Smooth muscle cell (in vitro differentiated cells): ENCODE results near the gene INSIG1. TPM values are rescaled to one million over a fixed set of nuclear protein-coding genes. Genes with fewer than 3 reads are reported as not detected.

Experiments used
- DNase-seq: peaks from one replicate; lab custom pipeline; 2025; ENCODE audit not compliant: unreplicated experiment; lab: John Stamatoyannopoulos, UW
- H2AFZ ChIP-seq: fragments of 200-600 bp; sonication (generic); 2 replicates; pipeline ENCODE4 v1.6.0; 2016; ENCODE audit warnings: antibody characterized with exemption, low read depth, mild to moderate bottlenecking
- H3F3A ChIP-seq: fragments of 200-600 bp; sonication (generic); 2 replicates; pipeline ENCODE4 v1.6.0; 2017; ENCODE audit warnings: antibody characterized with exemption, low read depth
- H3K27ac ChIP-seq: fragments of 200-600 bp; sonication (generic); 2 replicates; pipeline ENCODE4 v1.5.1; 2016; ENCODE audit warnings: low read depth, mild to moderate bottlenecking
- H3K27me3 ChIP-seq: fragments of 200-600 bp; sonication (generic); 2 replicates; pipeline ENCODE4 v1.6.1; 2016; ENCODE audit warnings: low read depth, mild to moderate bottlenecking
- H3K36me3 ChIP-seq: fragments of 200-600 bp; sonication (generic); 2 replicates; pipeline ENCODE4 v1.5.1; 2016; ENCODE audit warnings: low read depth
- H3K4me1 ChIP-seq: fragments of 200-600 bp; sonication (generic); 2 replicates; pipeline ENCODE4 v1.5.1; 2016; ENCODE audit warnings: low read depth
- H3K4me2 ChIP-seq: fragments of 200-600 bp; sonication (generic); 2 replicates; pipeline ENCODE4 v1.6.0; 2016; ENCODE audit warnings: mild to moderate bottlenecking
- H3K4me3 ChIP-seq: fragments of 200-600 bp; sonication (generic); 2 replicates; pipeline ENCODE4 v1.5.1; 2016; ENCODE audit warnings: mild to moderate bottlenecking
- H3K79me2 ChIP-seq: fragments of 200-600 bp; sonication (generic); 2 replicates; pipeline ENCODE4 v1.6.0; 2016; ENCODE audit warnings: low read depth, mild to moderate bottlenecking
- H3K9ac ChIP-seq: fragments of 200-600 bp; sonication (generic); 2 replicates; pipeline ENCODE4 v1.6.0; 2016; ENCODE audit warnings: low read depth
- H3K9me3 ChIP-seq: fragments of 200-600 bp; sonication (generic); replicated peaks from 2 replicates; pipeline ENCODE4 v1.5.1; 2016; ENCODE audit warnings: low read depth
- H4K20me1 ChIP-seq: fragments of 200-600 bp; sonication (generic); 2 replicates; pipeline ENCODE4 v1.6.0; 2016; ENCODE audit warnings: low read depth
- CTCF ChIP-seq: fragments of 200-600 bp; sonication (generic); IDR thresholded peaks from 2 replicates; pipeline ENCODE4 v1.5.1; 2017; ENCODE audit warnings: borderline replicate concordance, mild to moderate bottlenecking, antibody characterized with exemption; ENCODE audit not compliant: insufficient read depth, poor library complexity, severe bottlenecking
- WGBS: methylation state at CpG from one replicate; pipeline ENCODE4 v1.1.7; 2016; ENCODE audit warnings: low lambda C conversion rate; 5-methylcytosine and 5-hydroxymethylcytosine counted together
- polyA plus RNA-seq: library from polyadenylated mRNA; unstranded; fragments of >200 nt; fragmentation: Nextera tagmentation; extraction: Ambion mirVana; gene quantifications from 2 replicates; pipeline ENCODE4 v1.2.1, GENCODE V29; 2016
- total RNA-seq: library from RNA; depleted of rRNA; stranded (reverse); fragments of >200 nt; gene quantifications from 2 replicates; pipeline ENCODE4 v1.2.3, GENCODE V29; 2014

The INSIG1 gene
- total and polyA plus RNA-seq, 2 experiments from 2014 or later: 277 to 302 TPM

DNA sequence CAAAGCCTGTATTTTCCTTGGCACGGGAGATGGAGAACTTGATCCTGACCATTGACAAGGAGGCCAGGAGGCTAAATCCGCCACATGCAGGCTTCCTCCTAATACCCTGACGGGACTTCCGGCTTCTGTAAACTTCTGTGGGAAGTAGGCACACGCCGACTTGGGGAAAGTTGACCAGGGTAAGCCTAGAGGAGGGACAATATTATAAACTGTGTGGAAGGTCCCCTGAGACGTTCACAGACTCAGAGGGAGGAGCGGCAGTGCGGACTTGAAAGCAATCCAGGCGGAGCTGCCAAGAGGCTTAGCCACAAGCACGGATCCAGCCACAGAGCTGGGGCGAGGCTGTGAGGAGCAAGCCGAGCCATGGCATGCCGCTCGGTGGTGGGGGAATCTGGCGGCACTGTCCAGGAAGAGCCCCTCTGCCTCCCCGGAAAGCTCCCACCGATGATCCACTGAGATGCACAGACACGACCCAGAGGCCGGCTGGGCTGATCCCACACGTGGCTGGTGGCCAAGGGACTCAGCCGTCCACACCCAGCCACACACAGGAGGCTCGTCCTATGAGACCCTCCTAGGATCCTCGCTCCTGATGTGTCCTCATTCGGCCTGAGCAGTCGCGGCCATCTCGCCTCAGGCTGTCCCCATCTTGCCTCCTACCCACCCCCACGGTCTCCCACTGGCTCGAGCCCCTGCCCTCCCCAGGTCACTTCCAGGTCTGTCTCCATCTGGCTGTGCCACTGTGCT is 40.0 kb upstream of the INSIG1 start:
- peak overlapping the region; percentile 72 for H3K9ac ChIP-seq
- H3F3A ChIP-seq: peaks cover 11% of the 10 kb centered on the region
- no peaks in the 10 kb centered on the region for H3K79me2 ChIP-seq
- peak overlapping the region; percentile 72 for H3K4me2 ChIP-seq
- no peaks in the 10 kb centered on the region for H4K20me1 ChIP-seq
- peak; percentile 51 for DNase-seq
- no peaks in the 10 kb centered on the region for H3K4me1 ChIP-seq
- no peak overlapping the region for H3K4me3 ChIP-seq
- no peak overlapping the region for H2AFZ ChIP-seq
- no peaks in the 10 kb centered on the region for H3K27me3 ChIP-seq
- TF ChIP-seq CTCF: no peak
- 45% methylated on average over 26 of the region's 30 CpGs for WGBS
- H3K27ac ChIP-seq: peak overlapping the region; percentile 92
- H3K9me3 ChIP-seq: no peaks in the 10 kb centered on the region
- no peaks in the 10 kb centered on the region for H3K36me3 ChIP-seq

DNA sequence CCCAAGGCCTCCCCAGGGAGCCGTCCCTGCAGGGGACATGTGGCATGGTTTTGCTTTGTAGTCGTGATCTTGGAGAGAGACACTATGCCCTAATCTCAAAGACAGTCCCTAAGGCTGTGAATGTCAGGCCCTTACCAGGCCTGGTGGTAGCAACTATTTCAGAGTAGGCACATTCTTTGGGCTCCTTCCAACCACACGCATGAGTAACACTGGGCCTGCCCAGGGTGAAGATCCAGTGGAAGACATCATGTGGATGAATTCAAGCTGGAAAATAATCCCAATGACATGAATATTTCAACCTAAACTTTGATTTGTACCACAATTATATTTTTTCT is 39.5 kb upstream of the INSIG1 start:
- TF ChIP-seq CTCF: no peak
- peak; percentile 51 for DNase-seq
- Histone ChIP-seq H3K4me2 (peak overlapping the region; percentile 72), H3K27ac (peak overlapping the region; percentile 92), H4K20me1 (no peaks in the 10 kb centered on the region), H3F3A (peaks cover 11% of the 10 kb centered on the region), H3K4me1 (no peaks in the 10 kb centered on the region), H2AFZ (no peak overlapping the region), H3K27me3 (no peaks in the 10 kb centered on the region), H3K79me2 (no peaks in the 10 kb centered on the region), H3K36me3 (no peaks in the 10 kb centered on the region), H3K9me3 (no peaks in the 10 kb centered on the region), H3K9ac (peak overlapping the region; percentile 72), H3K4me3 (no peak overlapping the region)
- WGBS: 2% methylated on average over 3 of the region's 3 CpGs

DNA sequence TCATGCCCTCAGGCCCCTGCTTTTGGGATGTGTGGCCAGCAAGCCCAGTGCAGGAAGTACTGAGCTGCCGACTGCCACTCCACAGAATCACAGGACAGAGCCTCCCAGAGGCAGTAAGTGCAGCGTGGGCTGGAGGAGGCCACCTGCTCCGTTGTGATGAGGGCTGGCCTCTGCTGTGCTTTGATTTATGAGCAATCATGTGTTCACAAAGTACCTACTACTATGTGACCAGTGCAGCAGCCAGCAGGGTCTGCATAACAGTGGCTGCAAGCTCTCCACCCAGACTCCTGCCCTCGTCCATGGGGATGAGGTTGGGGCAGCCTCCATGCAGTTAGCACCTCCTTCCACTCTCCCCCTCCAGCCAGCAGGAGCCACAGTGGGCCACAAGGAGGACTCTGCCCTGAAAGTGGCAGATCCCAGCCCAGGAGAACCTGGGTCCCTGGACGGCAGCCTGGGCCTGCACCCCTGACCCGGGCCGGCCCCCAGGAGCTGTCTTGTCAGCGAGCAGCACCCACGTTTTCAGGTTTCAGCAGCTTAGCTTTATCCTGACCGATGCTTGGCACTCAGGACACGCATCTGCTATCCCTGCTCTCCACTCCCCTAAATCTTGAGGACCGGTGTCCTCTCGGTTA is 37.7 kb upstream of the INSIG1 start:
- no peaks in the 10 kb centered on the region for H4K20me1 ChIP-seq
- H3K4me1 ChIP-seq: no peaks in the 10 kb centered on the region
- H3K9ac ChIP-seq: no peak overlapping the region
- H3K27ac ChIP-seq: no peak overlapping the region
- H2AFZ ChIP-seq: no peak overlapping the region
- no peaks in the 10 kb centered on the region for H3K79me2 ChIP-seq
- H3K4me2 ChIP-seq: no peak overlapping the region
- WGBS: 80% methylated on average over 13 of the region's 13 CpGs
- H3F3A ChIP-seq: peaks cover 11% of the 10 kb centered on the region
- no peak for TF ChIP-seq CTCF
- no peaks in the 10 kb centered on the region for H3K27me3 ChIP-seq
- no peaks in the 10 kb centered on the region for H3K36me3 ChIP-seq
- H3K9me3 ChIP-seq: no peaks in the 10 kb centered on the region
- no peak overlapping the region for H3K4me3 ChIP-seq
- DNase-seq: no peak

DNA sequence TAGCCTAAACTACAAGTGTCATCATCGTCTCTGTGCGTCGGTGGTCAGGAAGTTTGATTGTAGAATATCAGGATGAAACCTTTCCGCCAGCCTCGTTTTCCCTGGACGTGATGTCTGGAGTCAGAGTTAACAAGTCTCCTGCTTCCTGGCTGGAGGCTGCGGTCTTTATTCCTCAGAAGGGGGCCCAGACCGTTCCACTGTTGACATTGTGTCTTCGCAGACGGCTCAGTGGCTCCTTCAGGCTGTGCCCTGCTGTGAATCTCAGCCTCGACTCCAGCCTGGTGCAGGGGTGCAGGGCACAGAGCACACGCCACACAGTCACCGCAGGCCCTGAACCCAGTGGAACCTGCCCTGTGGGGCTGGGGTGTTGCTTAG is 37.2 kb upstream of the INSIG1 start:
- Histone ChIP-seq H3K79me2 (no peaks in the 10 kb centered on the region), H3K4me3 (no peak overlapping the region), H3K9me3 (no peaks in the 10 kb centered on the region), H3K27ac (no peak overlapping the region), H3K9ac (no peak overlapping the region), H3K4me2 (no peak overlapping the region), H3K36me3 (no peaks in the 10 kb centered on the region), H2AFZ (no peak overlapping the region), H4K20me1 (no peaks in the 10 kb centered on the region), H3K27me3 (no peaks in the 10 kb centered on the region), H3F3A (peaks cover 11% of the 10 kb centered on the region), H3K4me1 (no peaks in the 10 kb centered on the region)
- no peak for DNase-seq
- 83% methylated on average over 13 of the region's 13 CpGs for WGBS
- TF ChIP-seq CTCF: no peak
